ENCODE data around the gene AKR1C1.
"Not testable (repeated sequence)": the region's sequence is repeated elsewhere in the genome, so short reads cannot be mapped to it uniquely, and the experiment has no call there.

Gene AKR1C1

DNA sequence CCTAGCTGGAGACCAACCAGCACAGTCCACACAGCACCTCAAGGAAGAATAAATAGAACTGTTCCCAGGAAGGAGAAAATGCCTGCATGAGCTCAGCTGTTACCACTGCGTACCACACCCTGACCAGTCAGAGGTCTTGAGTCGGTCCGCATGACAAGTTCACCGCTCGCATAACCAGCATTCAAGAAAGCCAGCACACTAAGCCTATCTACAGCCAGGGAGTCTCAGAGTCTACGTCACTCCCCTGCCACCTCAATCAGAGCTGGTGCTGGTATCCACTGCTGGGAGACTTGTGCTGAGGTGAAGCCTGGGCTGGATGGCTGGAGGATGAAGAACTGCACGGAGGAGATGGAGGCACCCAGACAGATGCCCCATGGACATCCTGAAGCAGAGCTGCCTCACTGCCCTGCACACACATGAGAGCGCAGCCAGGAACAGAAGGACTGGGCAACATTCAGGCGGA is 19.6 kb downstream of the AKR1C1 start:
- TF ChIP-seq, protein P1, sequence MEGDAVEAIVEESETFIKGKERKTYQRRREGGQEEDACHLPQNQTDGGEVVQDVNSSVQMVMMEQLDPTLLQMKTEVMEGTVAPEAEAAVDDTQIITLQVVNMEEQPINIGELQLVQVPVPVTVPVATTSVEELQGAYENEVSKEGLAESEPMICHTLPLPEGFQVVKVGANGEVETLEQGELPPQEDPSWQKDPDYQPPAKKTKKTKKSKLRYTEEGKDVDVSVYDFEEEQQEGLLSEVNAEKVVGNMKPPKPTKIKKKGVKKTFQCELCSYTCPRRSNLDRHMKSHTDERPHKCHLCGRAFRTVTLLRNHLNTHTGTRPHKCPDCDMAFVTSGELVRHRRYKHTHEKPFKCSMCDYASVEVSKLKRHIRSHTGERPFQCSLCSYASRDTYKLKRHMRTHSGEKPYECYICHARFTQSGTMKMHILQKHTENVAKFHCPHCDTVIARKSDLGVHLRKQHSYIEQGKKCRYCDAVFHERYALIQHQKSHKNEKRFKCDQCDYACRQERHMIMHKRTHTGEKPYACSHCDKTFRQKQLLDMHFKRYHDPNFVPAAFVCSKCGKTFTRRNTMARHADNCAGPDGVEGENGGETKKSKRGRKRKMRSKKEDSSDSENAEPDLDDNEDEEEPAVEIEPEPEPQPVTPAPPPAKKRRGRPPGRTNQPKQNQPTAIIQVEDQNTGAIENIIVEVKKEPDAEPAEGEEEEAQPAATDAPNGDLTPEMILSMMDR (IDR thresholded peaks at IDR 0.05; ENCODE audit: insufficient read depth, low read depth, low read length, missing control alignments), result no peak
- DNase-seq (ENCODE audit: low read depth), result no peak
- H3K4me3 ChIP-seq (ENCODE audit: low read depth, low read length), result no peak overlapping the region

DNA sequence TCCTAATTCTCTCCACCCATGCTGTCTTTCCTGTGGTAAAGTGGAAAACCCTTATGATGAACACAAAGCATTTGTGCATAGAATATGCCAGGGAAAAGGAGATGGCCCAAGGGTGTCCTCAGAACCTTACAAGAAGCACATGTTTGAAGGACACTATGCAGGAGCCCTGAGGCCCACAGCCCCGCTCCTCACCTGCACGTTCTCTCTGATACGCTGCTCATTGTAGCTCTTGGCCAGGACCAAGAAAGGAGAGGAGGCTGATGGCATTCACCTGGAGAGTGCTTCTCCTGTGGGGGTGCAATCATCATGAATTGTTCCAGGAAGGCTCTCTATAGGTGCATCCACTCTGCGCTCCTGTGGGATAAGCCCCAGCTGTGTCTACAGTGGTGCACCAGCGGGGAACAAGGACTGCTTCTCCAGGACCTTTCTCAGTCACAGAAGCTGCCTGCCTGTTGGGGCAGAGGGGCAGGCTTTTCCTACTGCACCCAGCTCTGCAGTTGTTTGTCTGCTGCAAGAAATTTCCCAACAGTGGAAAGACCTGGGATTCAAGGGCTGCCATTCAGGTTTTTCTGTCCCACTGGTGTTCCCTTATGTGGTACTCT is 20.5 kb downstream of the AKR1C1 start:
- TF ChIP-seq, protein P1 (IDR thresholded peaks at IDR 0.05; ENCODE audit: insufficient read depth, low read depth, low read length, missing control alignments), result no peak
- DNase-seq (ENCODE audit: low read depth), result no peak

DNA sequence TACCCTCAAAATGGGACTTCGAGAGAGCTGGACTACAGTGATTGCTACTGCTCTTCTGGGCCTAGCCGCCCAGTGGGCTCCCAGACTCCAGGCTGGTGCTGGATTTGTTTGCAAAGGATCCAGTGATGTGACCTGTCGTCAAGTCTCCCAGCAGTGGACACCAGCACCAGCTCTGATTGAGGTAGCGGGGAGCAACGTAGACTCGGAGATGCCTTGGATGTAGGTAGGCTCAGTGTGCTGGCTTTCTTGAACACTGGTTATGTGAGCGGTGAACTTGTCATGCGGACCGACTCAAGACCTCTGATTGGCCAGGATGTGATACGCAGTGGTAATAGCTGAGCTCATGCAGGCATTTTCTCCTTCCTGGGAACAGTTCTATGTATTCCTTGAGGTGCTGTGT is 21.0 kb downstream of the AKR1C1 start:
- no peak overlapping the region for H3K4me3 ChIP-seq (ENCODE audit: low read depth, low read length)
- TF ChIP-seq, protein P1 (IDR thresholded peaks at IDR 0.05; ENCODE audit: insufficient read depth, low read depth, low read length, missing control alignments), result no peak
- DNase-seq (ENCODE audit: low read depth), result no peak

More for the DNA sequence above, 20.5 kb downstream of the AKR1C1 start:
- H3K4me3 ChIP-seq (ENCODE audit: low read depth, low read length), result no peak overlapping the region

DNA sequence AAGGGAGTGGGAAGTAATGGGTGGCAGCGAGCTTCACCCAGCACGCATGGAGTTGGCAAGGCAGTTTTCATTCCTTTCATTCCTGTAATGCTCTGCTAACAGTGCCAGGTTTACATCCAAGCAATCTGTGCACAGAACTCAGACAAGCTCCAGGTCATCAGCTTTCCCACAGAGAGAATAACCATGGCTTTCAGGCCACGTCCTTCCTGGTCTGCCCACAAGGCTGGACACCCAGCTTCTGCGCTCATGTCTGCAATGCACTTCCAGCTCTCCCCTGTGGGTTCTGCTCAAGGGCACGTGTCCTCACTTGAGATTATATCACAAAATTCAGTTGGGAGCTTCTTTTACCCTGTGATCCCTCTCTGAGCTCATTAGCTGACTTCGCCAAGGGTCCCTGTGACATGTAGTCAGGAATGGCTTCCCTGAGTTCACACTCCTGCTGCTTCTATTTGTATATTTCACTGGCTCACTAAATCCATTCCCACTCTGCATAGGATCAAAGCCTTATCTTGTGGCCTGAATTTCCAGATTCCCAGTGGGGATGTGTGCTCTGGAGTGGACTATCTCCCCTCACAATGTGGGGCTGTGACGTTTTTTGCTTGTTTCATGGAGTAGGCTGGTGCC is 21.9 kb downstream of the AKR1C1 start:
- TF ChIP-seq, protein P1 (IDR thresholded peaks at IDR 0.05; ENCODE audit: insufficient read depth, low read depth, low read length, missing control alignments), result no peak
- DNase-seq (ENCODE audit: low read depth), result no peak
- H3K4me3 ChIP-seq (ENCODE audit: low read depth, low read length), result no peak overlapping the region

DNA sequence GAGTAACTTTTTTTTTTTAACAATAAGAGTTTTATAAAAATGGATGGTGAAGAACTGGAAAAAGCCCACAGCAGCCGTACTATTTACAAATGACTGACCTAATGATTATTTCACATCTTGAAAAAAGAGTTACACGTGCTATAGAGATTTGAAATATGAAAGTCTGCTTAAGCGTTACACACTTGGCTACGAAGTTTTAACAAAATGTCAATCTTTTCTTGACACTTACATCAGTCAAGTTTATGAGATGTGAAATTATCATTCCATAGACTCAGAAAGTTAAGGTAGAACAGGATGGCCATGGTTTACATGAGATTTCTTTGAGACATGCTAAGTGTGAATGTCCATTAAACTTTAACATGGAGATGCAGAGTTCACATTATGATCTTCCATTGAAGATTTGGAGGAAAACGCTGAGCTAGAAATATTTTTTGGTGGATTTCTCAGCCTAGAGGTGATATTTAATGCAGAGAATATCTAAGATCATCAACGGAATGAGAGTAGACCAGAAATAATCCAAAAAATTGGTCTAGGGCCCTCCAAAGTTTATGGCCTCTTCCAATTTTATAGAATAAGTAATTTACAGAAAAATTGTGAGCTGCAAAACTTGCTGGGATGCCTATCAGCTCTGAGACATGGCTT is 24.9 kb downstream of the AKR1C1 start:
- not testable (repeated sequence) for DNase-seq (ENCODE audit: low read depth)

DNA sequence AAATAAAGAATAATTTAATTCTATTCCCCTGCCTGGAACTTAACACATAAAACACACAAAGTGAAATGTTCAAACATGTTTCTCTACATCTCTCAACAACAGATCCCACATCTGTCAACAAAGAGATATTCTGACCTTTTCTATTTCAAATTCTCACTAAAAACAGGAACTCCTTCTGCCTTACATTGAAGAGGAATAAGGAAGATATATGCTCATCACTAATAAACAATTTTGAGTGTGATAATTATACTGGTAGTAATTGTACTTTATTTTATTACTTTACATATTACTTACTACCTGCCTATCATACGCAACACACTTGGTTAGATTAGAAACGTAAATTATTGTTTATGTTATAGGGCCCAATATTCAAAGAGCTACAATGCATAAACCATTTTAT is 27.0 kb downstream of the AKR1C1 start:
- DNase-seq (ENCODE audit: low read depth), result no peak
- TF ChIP-seq, protein P1 (IDR thresholded peaks at IDR 0.05; ENCODE audit: insufficient read depth, low read depth, low read length, missing control alignments), result no peak
- no peak overlapping the region for H3K4me3 ChIP-seq (ENCODE audit: low read depth, low read length)

More for the DNA sequence above, 24.9 kb downstream of the AKR1C1 start:
- H3K4me3 ChIP-seq (ENCODE audit: low read depth, low read length), result not testable (repeated sequence)

DNA sequence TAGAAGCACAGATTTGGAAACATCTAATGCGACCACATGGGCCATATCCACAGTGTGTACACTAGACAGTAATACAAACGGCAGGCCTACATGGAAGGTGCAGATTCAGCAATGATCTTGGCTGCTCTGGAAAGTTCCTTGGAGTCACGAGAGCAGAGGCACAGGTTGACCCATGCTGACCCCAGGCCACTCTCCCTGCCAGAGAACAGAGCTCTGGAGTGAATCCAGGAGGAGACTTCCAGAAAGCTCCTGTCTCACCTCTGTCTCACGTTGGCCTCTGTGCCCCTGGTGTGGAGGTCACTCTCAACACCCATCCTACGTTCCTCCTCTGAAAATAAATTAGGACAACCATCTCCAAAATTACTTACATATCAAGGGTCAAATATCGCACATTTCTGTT is 28.2 kb downstream of the AKR1C1 start:
- H3K4me3 ChIP-seq (ENCODE audit: low read depth, low read length); DNase-seq (ENCODE audit: low read depth): not testable (repeated sequence)

DNA sequence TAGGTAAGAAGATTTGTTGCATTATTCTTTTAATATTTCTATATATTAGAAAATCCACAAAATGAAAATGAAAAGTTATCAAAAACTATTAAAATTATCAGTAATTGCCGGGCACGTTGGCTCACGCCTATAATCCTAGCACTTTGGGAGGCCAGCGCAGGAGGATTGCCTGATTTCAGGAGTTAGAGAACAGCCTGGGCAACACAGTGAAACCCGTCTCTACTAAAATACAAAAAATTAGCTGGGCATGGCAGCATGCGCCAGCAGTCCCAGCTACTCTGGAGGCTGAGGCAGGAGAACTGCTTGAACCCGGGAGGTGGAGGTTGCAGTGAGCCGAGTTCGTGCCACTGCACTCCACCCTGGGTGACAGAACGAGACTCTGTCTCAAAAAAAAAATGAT is 29.3 kb downstream of the AKR1C1 start:
- not testable (repeated sequence) for DNase-seq (ENCODE audit: low read depth); H3K4me3 ChIP-seq (ENCODE audit: low read depth, low read length)

DNA sequence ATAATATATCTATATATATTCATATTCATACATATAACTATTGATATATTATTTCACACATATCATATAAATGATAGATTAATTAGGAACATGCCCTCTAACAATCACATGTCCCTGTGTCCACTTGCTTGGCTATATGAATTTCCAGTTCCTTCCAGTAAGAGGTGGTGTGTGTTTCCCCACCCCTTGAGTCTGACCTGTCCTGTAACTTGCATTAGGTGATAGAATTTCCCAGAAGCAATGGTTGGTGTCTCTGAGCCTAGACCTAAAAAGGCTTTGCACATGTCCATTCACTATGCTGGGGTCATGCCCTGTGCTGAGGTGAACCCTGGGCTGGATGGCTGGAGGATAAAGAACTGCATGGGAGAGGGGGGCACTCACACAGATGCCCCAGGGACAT is 31.0 kb downstream of the AKR1C1 start:
- H3K4me3 ChIP-seq (ENCODE audit: low read depth, low read length); DNase-seq (ENCODE audit: low read depth): not testable (repeated sequence)

All from GM12865 (cell line).